ENCODE measurements around the gene SLC29A3.
"Not testable (repeated sequence)": the region's sequence is repeated elsewhere in the genome, so short reads cannot be mapped to it uniquely, and the experiment has no call there.

The SLC29A3 gene

GRCh38 chr10:71284544-71285179 lies 34.4 kb upstream of the SLC29A3 start:
- DNase-seq = no peak

- DNase-seq = peak in 1 of 2 donors; percentile 26
Measured at GRCh38 chr10:71285180-71285545, 33.9 kb upstream of the SLC29A3 start.

- DNase-seq = no peak
Measured at GRCh38 chr10:71285986-71286385, 33.1 kb upstream of the SLC29A3 start.

GRCh38 chr10:71286521-71287294 lies 32.4 kb upstream of the SLC29A3 start:
- DNase-seq = no peak

GRCh38 chr10:71287456-71287855 lies 31.6 kb upstream of the SLC29A3 start:
- DNase-seq = no peak

- no peak for DNase-seq
Measured at GRCh38 chr10:71288461-71288860, 30.6 kb upstream of the SLC29A3 start.

- DNase-seq = no peak
Measured at GRCh38 chr10:71289421-71290130, 29.5 kb upstream of the SLC29A3 start.

GRCh38 chr10:71290331-71290730 lies 28.7 kb upstream of the SLC29A3 start:
- no peak for DNase-seq

- no peak for DNase-seq
Measured at GRCh38 chr10:71290806-71291527, 28.1 kb upstream of the SLC29A3 start.

GRCh38 chr10:71291528-71291900 lies 27.5 kb upstream of the SLC29A3 start:
- no peak for DNase-seq

GRCh38 chr10:71292624-71293445 lies 26.2 kb upstream of the SLC29A3 start:
- no peak for DNase-seq

GRCh38 chr10:71293446-71294084 lies 25.5 kb upstream of the SLC29A3 start:
- no peak for DNase-seq

- no peak for DNase-seq
Measured at GRCh38 chr10:71294091-71294561, 24.9 kb upstream of the SLC29A3 start.

GRCh38 chr10:71294856-71295255 lies 24.2 kb upstream of the SLC29A3 start:
- DNase-seq = no peak

GRCh38 chr10:71295641-71296040 lies 23.4 kb upstream of the SLC29A3 start:
- no peak for DNase-seq

GRCh38 chr10:71296086-71296485 lies 23.0 kb upstream of the SLC29A3 start:
- DNase-seq = no peak

- DNase-seq = not testable (repeated sequence)
Measured at GRCh38 chr10:71296811-71297210, 22.2 kb upstream of the SLC29A3 start.

GRCh38 chr10:71297343-71297742 lies 21.7 kb upstream of the SLC29A3 start:
- no peak for DNase-seq

- DNase-seq = no peak
Measured at GRCh38 chr10:71299071-71299785, 19.8 kb upstream of the SLC29A3 start.

- DNase-seq = no peak
Measured at GRCh38 chr10:71300555-71301370, 18.3 kb upstream of the SLC29A3 start.
